ENCODE results near the gene IFIT3. TPM values are rescaled to one million over a fixed set of nuclear protein-coding genes. Genes with fewer than 3 reads are reported as not detected.

IFIT3 gene
- total and polyA plus RNA-seq, 12 donors = 8.1 to 88.6 (median 26.7) TPM

- Histone ChIP-seq H3K27ac (no peak overlapping the region), H3K4me1 (replicated peaks in 1 of 2) (peaks cover 24 to 32% of the 10 kb centered on the region in 2 donors), H3K27me3 (no peaks in the 10 kb centered on the region), H3K4me3 (no peak overlapping the region), H3K9me3 (replicated peaks in 1 of 3) (no peaks in the 10 kb centered on the region), H3K36me3 (replicated peaks in 1 of 2) (peaks cover 0 to 12% of the 10 kb centered on the region in 2 donors)
- WGBS, 4 donors = 86 to 96% (median 94%) methylated on average over 4 of the region's 4 CpGs
- intact Hi-C loops (cut with DNase I) = no loop called here
- TF ChIP-seq POLR2A (IDR thresholded peaks at IDR 0.05) (no peak), CTCF (IDR thresholded peaks at IDR 0.05) (no peak)
- DNase-seq = no peak
These were observed 23.8 kb upstream of the IFIT3 start for GRCh38 chr10:89304026-89304425.

- Histone ChIP-seq H3K27ac (no peak overlapping the region), H3K4me1 (replicated peaks in 1 of 2) (peaks cover 24 to 32% of the 10 kb centered on the region in 2 donors), H3K36me3 (replicated peaks in 1 of 2) (peaks cover 0 to 12% of the 10 kb centered on the region in 2 donors), H3K4me3 (no peak overlapping the region), H3K27me3 (no peaks in the 10 kb centered on the region), H3K9me3 (replicated peaks in 1 of 3) (no peaks in the 10 kb centered on the region)
- intact Hi-C loops (cut with DNase I) = no loop called here
- DNase-seq = no peak
- 93 to 95% (median 94%) methylated on average over 2 of the region's 2 CpGs for WGBS, 4 donors
- TF ChIP-seq CTCF (IDR thresholded peaks at IDR 0.05) = no peak
These were observed 23.4 kb upstream of the IFIT3 start for GRCh38 chr10:89304446-89304845.

GRCh38 chr10:89304925-89305324 is 22.9 kb upstream of the IFIT3 start:
- Histone ChIP-seq H3K27ac (no peak overlapping the region), H3K27me3 (no peaks in the 10 kb centered on the region), H3K9me3 (replicated peaks in 1 of 3) (no peaks in the 10 kb centered on the region), H3K4me1 (replicated peaks in 1 of 2) (peaks cover 24 to 33% of the 10 kb centered on the region in 2 donors), H3K36me3 (replicated peaks in 1 of 2) (peaks cover 0 to 12% of the 10 kb centered on the region in 2 donors), H3K4me3 (no peak overlapping the region)
- DNase-seq = no peak
- intact Hi-C loops (cut with DNase I) = no loop called here
- TF ChIP-seq CTCF (IDR thresholded peaks at IDR 0.05) (no peak), POLR2A (IDR thresholded peaks at IDR 0.05) (no peak)

GRCh38 chr10:89305766-89306433 is 21.9 kb upstream of the IFIT3 start:
- Histone ChIP-seq H3K4me3 (no peak overlapping the region), H3K27me3 (no peaks in the 10 kb centered on the region), H3K9me3 (replicated peaks in 1 of 3) (no peaks in the 10 kb centered on the region), H3K36me3 (replicated peaks in 1 of 2) (peaks cover 0 to 12% of the 10 kb centered on the region in 2 donors), H3K27ac (no peak overlapping the region), H3K4me1 (replicated peaks in 1 of 2) (peaks cover 23 to 37% of the 10 kb centered on the region in 2 donors)
- no peak for TF ChIP-seq CTCF (IDR thresholded peaks at IDR 0.05)
- TF ChIP-seq POLR2A (IDR thresholded peaks at IDR 0.05) = no peak
- intact Hi-C loops (cut with DNase I) = no loop called here
- 93 to 96% (median 94%) methylated on average over 9 of the region's 9 CpGs for WGBS, 4 donors
- DNase-seq = no peak
